Thyroid gland (tissue), 4 donors: Measurements from ENCODE around the gene SPDYC. TPM values are rescaled to one million over a fixed set of nuclear protein-coding genes. Genes with fewer than 3 reads are reported as not detected.
A peak's percentile ranks its signal among the peaks of the same experiment; 100 is the strongest.

Experiments
- DNase-seq, 2 donors: peaks; one replicate each; pipeline ENCODE4 v3.0.0-alpha.2; 2019
- H3K27ac ChIP-seq, 3 donors: fragments of 200-600 bp; sonication (generic); 1 replicate in 2 of 3; 2 replicates in 1 of 3; pipeline ENCODE4 v1.5.1; 2016 to 2019; ENCODE audit warnings: mild to moderate bottlenecking in 1 of 3, moderate library complexity in 1 of 3
- H3K27me3 ChIP-seq: fragments of 200-600 bp; sonication (generic); one replicate; pipeline ENCODE4 v1.5.1; 2019
- H3K36me3 ChIP-seq, 2 donors: fragments of 200-600 bp; sonication (generic); one replicate each; pipeline ENCODE4 v1.5.1; 2016 to 2019
- H3K4me1 ChIP-seq, 2 donors: fragments of 200-600 bp; sonication (generic); one replicate each; pipeline ENCODE4 v1.5.1; 2017 to 2019
- H3K4me3 ChIP-seq, 3 donors: fragments of 200-600 bp; sonication (generic); replicated peaks in 1 of 3; 1 replicate in 2 of 3; 2 replicates in 1 of 3; pipeline ENCODE4 v1.5.1; 2016; ENCODE audit warnings: mild to moderate bottlenecking in 1 of 3
- H3K9me3 ChIP-seq: fragments of 200-600 bp; sonication (generic); one replicate; pipeline ENCODE4 v1.5.1; 2017
- CTCF ChIP-seq, 6 experiments: fragments of 200-600 bp in 3 of 6; fragments of 450-650 bp in 3 of 6; sonication (generic) in 3 of 6; IDR thresholded peaks; one replicate each; pipeline ENCODE4 v1.5.1; 2016 to 2019; ENCODE audit warnings: antibody characterized with exemption in 6 of 6, mild to moderate bottlenecking in 2 of 6, inconsistent platforms in 1 of 6, moderate library complexity in 1 of 6
- POLR2A ChIP-seq, 2 donors: fragments of 450-650 bp; IDR thresholded peaks; one replicate each; pipeline ENCODE4 v1.6.1; 2017; ENCODE audit warnings: antibody characterized with exemption in 2 of 2, mild to moderate bottlenecking in 2 of 2, moderate library complexity in 1 of 2
- WGBS, 2 donors: methylation state at CpG; one replicate each; pipeline ENCODE4 v1.1.5; 2017; 5-methylcytosine and 5-hydroxymethylcytosine counted together
- intact Hi-C: fragments of 100-400 bp; cut with DNase I; formaldehyde crosslinking; loops from one replicate; pipeline ENCODE4 v1.15.1; 2023
- total RNA-seq, 4 donors: library from RNA; depleted of rRNA; stranded (reverse); fragments of >200 nt; gene quantifications; one replicate each; pipeline ENCODE4 v1.2.3, GENCODE V29; 2016

The SPDYC gene
- total RNA-seq, 4 donors from 2014 or later = not detected

GRCh38 chr11:65188486-65188885, 18.5 kb downstream of the SPDYC start:
- H3K27me3 ChIP-seq = no peaks in the 10 kb centered on the region
- no peaks in the 10 kb centered on the region for H3K9me3 ChIP-seq
- peaks cover 47% of the 10 kb centered on the region in 2 donors for H3K36me3 ChIP-seq
- H3K4me3 ChIP-seq = no peak overlapping the region
- intact Hi-C loops = no loop called here
- TF ChIP-seq CTCF (IDR thresholded peaks at IDR 0.05) = no peak
- TF ChIP-seq POLR2A (IDR thresholded peaks at IDR 0.05) = no peak
- peaks cover 13 to 20% of the 10 kb centered on the region in 2 donors for H3K4me1 ChIP-seq
- 97% methylated on average over 17 of the region's 18 CpGs for WGBS, 2 donors
- DNase-seq = no peak
- no peak overlapping the region for H3K27ac ChIP-seq

GRCh38 chr11:65189191-65189590, 19.2 kb downstream of the SPDYC start:
- H3K4me1 ChIP-seq = peaks cover 8 to 13% of the 10 kb centered on the region in 2 donors
- WGBS, 2 donors = 93 to 95% methylated on average over 10 of the region's 10 CpGs
- no peak for DNase-seq
- TF ChIP-seq CTCF (IDR thresholded peaks at IDR 0.05) = no peak
- TF ChIP-seq POLR2A (IDR thresholded peaks at IDR 0.05) = no peak
- no peak overlapping the region for H3K27ac ChIP-seq
- H3K4me3 ChIP-seq = no peak overlapping the region
- intact Hi-C loops = no loop called here
- H3K27me3 ChIP-seq = no peaks in the 10 kb centered on the region
- peaks cover 47% of the 10 kb centered on the region in 2 donors for H3K36me3 ChIP-seq
- H3K9me3 ChIP-seq = no peaks in the 10 kb centered on the region

- 96 to 98% methylated on average over 2 of the region's 2 CpGs for WGBS, 2 donors
- no peaks in the 10 kb centered on the region for H3K9me3 ChIP-seq
- intact Hi-C loops = no loop called here
- no peak for DNase-seq
- no peaks in the 10 kb centered on the region for H3K4me1 ChIP-seq
- no peak for TF ChIP-seq CTCF (IDR thresholded peaks at IDR 0.05)
- TF ChIP-seq POLR2A (IDR thresholded peaks at IDR 0.05) = no peak
- peaks cover 15 to 21% of the 10 kb centered on the region in 2 donors for H3K36me3 ChIP-seq
- no peak overlapping the region for H3K4me3 ChIP-seq
- no peak overlapping the region for H3K27ac ChIP-seq
- no peaks in the 10 kb centered on the region for H3K27me3 ChIP-seq
Observed at GRCh38 chr11:65194564-65194963, 24.5 kb downstream of the SPDYC start.

- H3K9me3 ChIP-seq = no peaks in the 10 kb centered on the region
- WGBS, 2 donors = 95 to 96% methylated on average over 15 of the region's 15 CpGs
- H3K36me3 ChIP-seq = peaks cover 36 to 48% of the 10 kb centered on the region in 2 donors
- DNase-seq = no peak
- TF ChIP-seq POLR2A (IDR thresholded peaks at IDR 0.05) (no peak), CTCF (IDR thresholded peaks at IDR 0.05) (no peak)
- intact Hi-C loops = no loop called here
- no peak overlapping the region for H3K4me3 ChIP-seq
- no peaks in the 10 kb centered on the region for H3K27me3 ChIP-seq
- H3K4me1 ChIP-seq = no peaks in the 10 kb centered on the region
- H3K27ac ChIP-seq = no peak overlapping the region
Observed at GRCh38 chr11:65204143-65204542, 34.1 kb downstream of the SPDYC start.

GRCh38 chr11:65204646-65205601, 34.9 kb downstream of the SPDYC start:
- Histone ChIP-seq H3K27me3 (no peaks in the 10 kb centered on the region), H3K9me3 (no peaks in the 10 kb centered on the region), H3K27ac (no peak overlapping the region), H3K4me3 (no peak overlapping the region), H3K4me1 (no peaks in the 10 kb centered on the region), H3K36me3 (peaks cover 37 to 56% of the 10 kb centered on the region in 2 donors)
- peak; percentile 46 to 74 (median 64) for TF ChIP-seq CTCF (IDR thresholded peaks at IDR 0.05)
- no peak for TF ChIP-seq POLR2A (IDR thresholded peaks at IDR 0.05)
- WGBS, 2 donors = 68 to 69% methylated on average over 33 to 38 of the region's 38 CpGs
- DNase-seq = peak in 1 of 2 donors; percentile 9
- intact Hi-C loops = no loop called here
